ENCODE measurements around the gene SEMA5B. TPM values are rescaled to one million over a fixed set of nuclear protein-coding genes. Genes with fewer than 3 reads are reported as not detected.
A peak's percentile ranks its signal among the peaks of the same experiment; 100 is the strongest.

The SEMA5B gene
- total RNA-seq, 2 donors from 2014 or later = 0.51 to 3.5 TPM

DNA sequence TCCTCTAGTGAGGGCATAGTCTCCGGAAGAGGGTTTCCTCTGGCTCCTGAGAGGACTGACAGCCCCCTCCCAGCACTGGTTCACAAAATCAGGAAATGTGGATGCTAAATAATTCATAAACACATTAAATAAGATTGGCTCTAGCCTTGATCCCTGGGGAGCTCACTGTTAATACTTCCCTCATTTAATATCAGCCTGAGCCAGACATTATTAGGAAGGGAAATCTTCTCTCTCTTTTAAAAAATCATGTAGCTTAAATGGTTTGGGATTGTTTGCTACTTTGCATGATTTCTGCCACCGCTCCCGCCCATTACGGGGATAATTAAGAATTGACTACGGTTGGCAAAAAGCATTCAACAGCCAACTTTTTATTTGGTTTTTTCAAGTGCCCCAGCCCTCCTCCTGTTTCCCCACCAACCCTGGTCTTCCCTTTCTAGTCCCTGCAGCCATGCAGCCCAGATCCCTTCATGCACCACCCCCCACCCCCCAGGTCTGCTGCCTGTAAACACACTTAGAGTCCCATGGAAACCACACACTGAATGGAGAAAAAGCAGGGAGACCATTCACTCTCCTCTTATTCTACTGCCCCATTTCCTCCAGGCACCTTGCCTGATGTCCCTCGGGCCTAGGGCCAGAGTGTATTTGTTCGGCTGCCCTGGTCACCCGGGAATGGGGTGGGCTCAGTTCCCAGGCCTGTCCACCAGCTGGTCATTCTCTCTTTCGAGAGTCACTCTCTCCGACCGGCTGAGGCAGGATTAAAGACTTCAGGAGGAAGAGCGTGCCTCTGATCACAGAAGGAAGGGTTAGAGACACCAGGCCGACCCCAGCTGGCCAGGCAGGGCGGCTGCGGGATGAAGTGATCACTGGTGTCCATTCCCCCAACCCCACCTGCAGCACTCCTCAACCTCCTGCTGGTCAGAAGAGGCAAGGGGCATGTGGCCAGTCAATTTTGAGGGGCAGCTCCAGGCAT, 45.1 kb downstream of the SEMA5B start:
- H3K9me3 ChIP-seq = no peaks in the 10 kb centered on the region
- H3K4me3 ChIP-seq = no peak overlapping the region
- H3K4me1 ChIP-seq = peaks cover 0 to 37% of the 10 kb centered on the region in 2 donors
- no peak overlapping the region for H3K27ac ChIP-seq
- no peaks in the 10 kb centered on the region for H3K36me3 ChIP-seq
- DNase-seq (ENCODE audit: low spot score) = no peak
- peak in 1 of 2 donors; percentile 34 for TF ChIP-seq CTCF (IDR thresholded peaks at IDR 0.05)
- H3K27me3 ChIP-seq = no peaks in the 10 kb centered on the region

GRCh38 chr3:122979211-122979610, 48.4 kb downstream of the SEMA5B start:
- Histone ChIP-seq H3K36me3 (no peaks in the 10 kb centered on the region), H3K27ac (peak overlapping the region; percentile 77 to 89), H3K4me3 (no peak overlapping the region), H3K9me3 (no peaks in the 10 kb centered on the region), H3K4me1 (peaks cover 0 to 59% of the 10 kb centered on the region in 2 donors), H3K27me3 (no peaks in the 10 kb centered on the region)
- no peak for DNase-seq (ENCODE audit: low spot score)
- TF ChIP-seq CTCF (IDR thresholded peaks at IDR 0.05) = no peak

DNA sequence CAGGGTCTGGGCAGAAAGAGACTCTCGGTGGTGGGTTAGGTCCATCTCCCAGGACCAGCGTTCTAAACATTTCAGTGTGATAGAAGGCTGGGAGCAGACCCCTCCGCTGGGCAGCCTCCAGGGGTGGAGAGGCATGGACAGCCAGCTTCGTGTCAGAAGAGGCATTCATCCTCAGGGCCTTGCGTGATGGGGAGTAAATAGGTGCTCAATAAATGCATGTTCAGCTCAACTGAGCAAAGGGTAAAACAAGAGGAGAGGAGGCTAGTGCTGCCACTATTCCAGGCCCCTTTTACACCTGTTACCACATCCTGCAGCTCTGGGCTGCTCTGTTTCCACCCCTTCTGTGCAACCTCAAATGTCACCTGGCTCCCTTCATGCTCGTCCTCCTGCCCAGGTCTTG, 49.0 kb downstream of the SEMA5B start:
- no peak for DNase-seq (ENCODE audit: low spot score)
- TF ChIP-seq CTCF (IDR thresholded peaks at IDR 0.05) = no peak
- Histone ChIP-seq H3K4me3 (no peak overlapping the region), H3K4me1 (peaks cover 0 to 66% of the 10 kb centered on the region in 2 donors), H3K36me3 (no peaks in the 10 kb centered on the region), H3K27me3 (no peaks in the 10 kb centered on the region), H3K27ac (peak overlapping the region; percentile 77 to 89), H3K9me3 (no peaks in the 10 kb centered on the region)

DNA sequence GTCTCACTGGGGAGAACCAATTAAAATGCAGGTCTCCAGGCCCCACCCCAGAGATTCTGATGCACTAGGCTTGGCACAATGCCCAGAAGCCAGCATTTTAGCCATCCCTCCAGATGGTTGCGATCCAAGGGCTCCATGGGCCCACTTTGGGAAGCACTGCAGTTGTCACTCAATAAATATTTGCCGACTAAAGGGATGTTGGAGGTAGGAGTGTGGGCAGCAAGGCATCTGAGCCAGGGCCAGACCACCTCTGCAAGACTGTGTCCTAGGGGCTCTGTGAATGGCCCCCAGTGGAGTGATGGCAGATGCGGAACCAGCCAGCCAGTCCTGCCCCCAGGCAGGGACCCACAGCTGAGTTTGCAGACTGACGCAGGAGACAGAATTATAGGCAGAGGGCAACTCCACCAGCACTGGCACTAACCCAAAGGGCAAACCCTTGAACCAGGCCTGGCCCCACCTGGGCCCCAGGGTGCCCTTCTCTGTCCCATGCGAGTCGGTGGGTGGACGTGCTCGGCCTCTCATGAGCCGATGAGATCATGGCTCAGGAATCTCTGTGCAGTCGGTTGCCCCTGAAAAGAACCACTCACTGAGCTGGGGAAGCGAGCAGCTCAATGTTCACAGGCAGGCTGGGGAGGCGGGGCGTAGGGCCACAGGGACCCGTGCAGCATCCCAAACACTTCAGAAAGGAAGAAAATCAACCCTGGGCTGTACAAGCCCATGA, 49.7 kb downstream of the SEMA5B start:
- no peak overlapping the region for H3K4me3 ChIP-seq
- H3K36me3 ChIP-seq = no peaks in the 10 kb centered on the region
- peak overlapping the region; percentile 77 to 89 for H3K27ac ChIP-seq
- H3K27me3 ChIP-seq = no peaks in the 10 kb centered on the region
- no peak for TF ChIP-seq CTCF (IDR thresholded peaks at IDR 0.05)
- H3K4me1 ChIP-seq = peaks cover 0 to 68% of the 10 kb centered on the region in 2 donors
- DNase-seq (ENCODE audit: low spot score) = no peak
- H3K9me3 ChIP-seq = no peaks in the 10 kb centered on the region

DNA sequence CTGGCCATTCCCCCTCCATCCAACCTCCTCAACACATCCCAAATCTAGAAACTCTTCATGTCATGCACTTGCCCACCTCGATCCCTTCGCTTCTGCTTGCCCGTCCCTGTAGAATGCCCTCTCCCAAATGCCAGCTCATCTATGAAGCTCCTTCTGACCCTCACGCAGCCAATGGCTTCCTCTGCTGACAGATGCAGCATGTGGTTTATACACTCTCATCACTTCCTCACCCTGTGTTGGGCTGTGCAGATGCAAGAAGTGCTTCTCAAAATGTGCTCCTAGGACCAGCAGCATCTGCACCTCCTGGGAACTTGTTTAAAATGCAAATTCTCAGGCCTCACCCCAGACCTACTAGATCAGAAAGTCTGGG, 51.7 kb downstream of the SEMA5B start:
- no peak overlapping the region for H3K4me3 ChIP-seq
- no peak for DNase-seq (ENCODE audit: low spot score)
- peak overlapping the region; percentile 84 to 88 for H3K27ac ChIP-seq
- H3K36me3 ChIP-seq = no peaks in the 10 kb centered on the region
- H3K4me1 ChIP-seq = peaks cover 0 to 65% of the 10 kb centered on the region in 2 donors
- TF ChIP-seq CTCF (IDR thresholded peaks at IDR 0.05) = no peak
- no peaks in the 10 kb centered on the region for H3K27me3 ChIP-seq
- no peaks in the 10 kb centered on the region for H3K9me3 ChIP-seq

Measured in right atrium auricular region (tissue), 2 donors.